AML-193 (cell line): ENCODE data around the gene PPP1R10.

ENCODE experiments used
- DNase-seq, 2 experiments: peaks; one replicate each; lab custom pipeline; 2025; lab: John Stamatoyannopoulos, UW

Gene PPP1R10

GRCh38 chr6:30556066-30556905 is 60.8 kb downstream of the PPP1R10 start, which contains the start of gene GNL1:
Gene GNL1 (minus strand): TSS chr6:30556489. CDS start chr6:30556203, 286 bp downstream.
- peak; percentile 80 to 93 for DNase-seq

- DNase-seq, result no peak
Observed at GRCh38 chr6:30555816-30556065, 61.3 kb downstream of the PPP1R10 start.

- DNase-seq, result no peak
Observed at GRCh38 chr6:30554962-30555815, 61.9 kb downstream of the PPP1R10 start.

- DNase-seq, result no peak
Observed at GRCh38 chr6:30554404-30554803, 62.6 kb downstream of the PPP1R10 start.
